ENCODE measurements around the gene FAM53A.

FAM53A gene

GRCh38 chr4:1683736-1684505 is at the start of gene FAM53A:
TSS of gene FAM53A (minus strand) at chr4:1684313. CDS start at chr4:1668741, 15,572 bp downstream.
- peak; percentile 57 for DNase-seq

- DNase-seq: no peak
Observed at GRCh38 chr4:1732911-1733310, 48.8 kb upstream of the FAM53A start.

- DNase-seq: no peak
Observed at GRCh38 chr4:1731180-1731579, 47.1 kb upstream of the FAM53A start.

- DNase-seq: no peak
Observed at GRCh38 chr4:1730532-1731135, 46.5 kb upstream of the FAM53A start.

- DNase-seq: no peak
Observed at GRCh38 chr4:1728061-1728980, 44.2 kb upstream of the FAM53A start.

GRCh38 chr4:1727117-1728031 is 43.3 kb upstream of the FAM53A start:
- DNase-seq: no peak

GRCh38 chr4:1726146-1726934 is 42.2 kb upstream of the FAM53A start:
- DNase-seq: peak; percentile 26

GRCh38 chr4:1725521-1725920 is 41.4 kb upstream of the FAM53A start:
- DNase-seq: no peak

GRCh38 chr4:1723131-1723801 is 39.2 kb upstream of the FAM53A start:
- DNase-seq: no peak

GRCh38 chr4:1722551-1723118 is 38.5 kb upstream of the FAM53A start:
- no peak for DNase-seq

- no peak for DNase-seq
Observed at GRCh38 chr4:1721666-1722550, 37.8 kb upstream of the FAM53A start.

- DNase-seq: peak; percentile 83
Observed at GRCh38 chr4:1721003-1721665, 37.0 kb upstream of the FAM53A start, which contains the start of the genes TACC3 and TMEM129. TSS of gene TACC3 (plus strand) at chr4:1721521. CDS start at chr4:1723422, 1,901 bp downstream. TSS of gene TMEM129 (minus strand) at chr4:1721323. CDS start at chr4:1720837, 486 bp downstream.

- no peak for DNase-seq
Observed at GRCh38 chr4:1720163-1720983, 36.3 kb upstream of the FAM53A start.

- no peak for DNase-seq
Observed at GRCh38 chr4:1718095-1718850, 34.2 kb upstream of the FAM53A start.

- no peak for DNase-seq
Observed at GRCh38 chr4:1717129-1718094, 33.3 kb upstream of the FAM53A start.
